ENCODE results near the gene IPCEF1. TPM values are rescaled to one million over a fixed set of nuclear protein-coding genes. Genes with fewer than 3 reads are reported as not detected.
A peak's percentile ranks its signal among the peaks of the same experiment; 100 is the strongest.

The IPCEF1 gene
- total RNA-seq, 1 experiment from 2014 or later, result 0.28 TPM

DNA sequence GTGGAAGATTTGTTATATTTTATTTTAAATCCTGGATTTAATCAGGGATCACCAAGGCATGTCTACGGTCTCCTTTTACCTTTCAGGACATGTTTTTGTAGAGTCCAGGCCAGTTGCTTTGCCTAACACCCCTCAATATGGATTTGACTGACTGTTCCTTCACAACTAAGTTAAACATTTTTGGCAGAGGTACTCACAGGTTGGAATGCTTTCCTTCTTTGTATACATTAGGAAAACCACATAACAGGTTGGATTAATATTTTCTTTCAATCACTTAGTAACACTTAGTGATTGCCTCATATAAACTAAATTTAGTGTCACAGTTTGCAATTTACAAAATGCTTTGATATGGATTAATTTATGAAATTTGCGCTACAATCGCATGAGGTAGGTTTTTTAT is 64.5 kb downstream of the IPCEF1 start:
- intact Hi-C loops (cut with micrococcal nuclease; ENCODE audit: unreplicated experiment) (no loop called here), in situ Hi-C loops (cut with HindIII; ENCODE audit: low pct_unique_long_range_greater_than_20kb, low sequenced_read_pairs) (no loop called here)
- no peaks in the 10 kb centered on the region for H3K27me3 ChIP-seq (ENCODE audit: control insufficient read depth, insufficient read depth, low read length)
- H3K36me3 ChIP-seq (ENCODE audit: control insufficient read depth, insufficient read depth, low read length), result no peaks in the 10 kb centered on the region
- H3K4me3 ChIP-seq (ENCODE audit: low read depth in 2 of 2, low read length in 2 of 2), result no peak overlapping the region
- TF ChIP-seq, protein P1, sequence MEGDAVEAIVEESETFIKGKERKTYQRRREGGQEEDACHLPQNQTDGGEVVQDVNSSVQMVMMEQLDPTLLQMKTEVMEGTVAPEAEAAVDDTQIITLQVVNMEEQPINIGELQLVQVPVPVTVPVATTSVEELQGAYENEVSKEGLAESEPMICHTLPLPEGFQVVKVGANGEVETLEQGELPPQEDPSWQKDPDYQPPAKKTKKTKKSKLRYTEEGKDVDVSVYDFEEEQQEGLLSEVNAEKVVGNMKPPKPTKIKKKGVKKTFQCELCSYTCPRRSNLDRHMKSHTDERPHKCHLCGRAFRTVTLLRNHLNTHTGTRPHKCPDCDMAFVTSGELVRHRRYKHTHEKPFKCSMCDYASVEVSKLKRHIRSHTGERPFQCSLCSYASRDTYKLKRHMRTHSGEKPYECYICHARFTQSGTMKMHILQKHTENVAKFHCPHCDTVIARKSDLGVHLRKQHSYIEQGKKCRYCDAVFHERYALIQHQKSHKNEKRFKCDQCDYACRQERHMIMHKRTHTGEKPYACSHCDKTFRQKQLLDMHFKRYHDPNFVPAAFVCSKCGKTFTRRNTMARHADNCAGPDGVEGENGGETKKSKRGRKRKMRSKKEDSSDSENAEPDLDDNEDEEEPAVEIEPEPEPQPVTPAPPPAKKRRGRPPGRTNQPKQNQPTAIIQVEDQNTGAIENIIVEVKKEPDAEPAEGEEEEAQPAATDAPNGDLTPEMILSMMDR (IDR thresholded peaks at IDR 0.05), result no peak
- TF ChIP-seq POLR2AphosphoS5 (IDR thresholded peaks at IDR 0.05; ENCODE audit: low read depth, low read length) (no peak), TCF7L2 (IDR thresholded peaks at IDR 0.05; ENCODE audit: low read depth, low read length) (no peak), SIN3A (IDR thresholded peaks at IDR 0.05; ENCODE audit: borderline replicate concordance, insufficient read depth, low read depth, low read length) (no peak)
- TF ChIP-seq, protein P2, sequence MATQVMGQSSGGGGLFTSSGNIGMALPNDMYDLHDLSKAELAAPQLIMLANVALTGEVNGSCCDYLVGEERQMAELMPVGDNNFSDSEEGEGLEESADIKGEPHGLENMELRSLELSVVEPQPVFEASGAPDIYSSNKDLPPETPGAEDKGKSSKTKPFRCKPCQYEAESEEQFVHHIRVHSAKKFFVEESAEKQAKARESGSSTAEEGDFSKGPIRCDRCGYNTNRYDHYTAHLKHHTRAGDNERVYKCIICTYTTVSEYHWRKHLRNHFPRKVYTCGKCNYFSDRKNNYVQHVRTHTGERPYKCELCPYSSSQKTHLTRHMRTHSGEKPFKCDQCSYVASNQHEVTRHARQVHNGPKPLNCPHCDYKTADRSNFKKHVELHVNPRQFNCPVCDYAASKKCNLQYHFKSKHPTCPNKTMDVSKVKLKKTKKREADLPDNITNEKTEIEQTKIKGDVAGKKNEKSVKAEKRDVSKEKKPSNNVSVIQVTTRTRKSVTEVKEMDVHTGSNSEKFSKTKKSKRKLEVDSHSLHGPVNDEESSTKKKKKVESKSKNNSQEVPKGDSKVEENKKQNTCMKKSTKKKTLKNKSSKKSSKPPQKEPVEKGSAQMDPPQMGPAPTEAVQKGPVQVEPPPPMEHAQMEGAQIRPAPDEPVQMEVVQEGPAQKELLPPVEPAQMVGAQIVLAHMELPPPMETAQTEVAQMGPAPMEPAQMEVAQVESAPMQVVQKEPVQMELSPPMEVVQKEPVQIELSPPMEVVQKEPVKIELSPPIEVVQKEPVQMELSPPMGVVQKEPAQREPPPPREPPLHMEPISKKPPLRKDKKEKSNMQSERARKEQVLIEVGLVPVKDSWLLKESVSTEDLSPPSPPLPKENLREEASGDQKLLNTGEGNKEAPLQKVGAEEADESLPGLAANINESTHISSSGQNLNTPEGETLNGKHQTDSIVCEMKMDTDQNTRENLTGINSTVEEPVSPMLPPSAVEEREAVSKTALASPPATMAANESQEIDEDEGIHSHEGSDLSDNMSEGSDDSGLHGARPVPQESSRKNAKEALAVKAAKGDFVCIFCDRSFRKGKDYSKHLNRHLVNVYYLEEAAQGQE (IDR thresholded peaks at IDR 0.05; ENCODE audit: insufficient read depth in 1 of 2, low read depth in 2 of 2, low read length in 1 of 2), result no peak
- POLR2A ChIA-PET, result no interaction called here
- peak overlapping the region; percentile 72 for H3K27ac ChIP-seq (ENCODE audit: low read length)
- DNase-seq (ENCODE audit: low read depth, low spot score), result no peak
- CTCF ChIA-PET, result no interaction called here
- ATAC-seq, result no peak
- H3K9me3 ChIP-seq (ENCODE audit: control insufficient read depth, insufficient read depth, low read depth, low read length), result no peaks in the 10 kb centered on the region; the same call in 1 of the 2 replicates
- no TSS peak for BruUV-seq (replicated peaks)
- H3K4me1 ChIP-seq (ENCODE audit: control insufficient read depth, insufficient read depth, low read length), result peaks cover 13% of the 10 kb centered on the region

DNA sequence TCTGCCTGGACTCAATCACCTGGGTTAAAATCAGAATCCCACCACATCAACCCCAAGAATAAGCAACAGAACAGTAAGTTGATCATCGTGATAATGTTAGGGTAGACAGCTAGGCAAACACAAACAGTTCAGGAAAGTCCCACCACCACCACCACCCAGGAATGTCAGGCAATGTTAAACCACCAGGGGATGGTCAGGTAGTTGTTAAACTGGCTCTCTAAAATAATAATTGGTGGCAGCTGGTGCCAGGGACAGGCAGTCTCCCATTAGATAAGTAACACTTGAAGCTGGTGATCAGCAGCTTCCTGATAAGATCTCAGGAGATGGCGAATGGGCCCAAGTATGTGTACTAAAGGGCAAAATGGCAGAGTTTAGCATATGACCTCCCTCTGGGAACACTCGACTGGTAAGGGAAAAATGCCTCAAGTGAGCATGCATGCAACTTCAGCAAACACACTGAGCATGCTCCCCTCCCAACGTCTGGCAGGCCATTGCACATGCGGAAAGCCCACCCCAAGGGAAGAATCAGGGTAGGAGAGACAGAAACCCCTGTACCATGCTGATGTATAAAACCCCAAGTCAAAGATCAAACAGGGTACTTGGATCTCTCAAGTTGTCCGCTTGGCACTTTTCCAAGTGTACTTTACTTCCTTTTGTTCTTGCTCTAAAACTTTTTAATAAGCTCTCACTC is 66.6 kb downstream of the IPCEF1 start:
- ChIA-PET CTCF (no interaction called here), POLR2A (no interaction called here)
- no TSS peak for BruUV-seq (replicated peaks)
- H3K27me3 ChIP-seq (ENCODE audit: control insufficient read depth, insufficient read depth, low read length), result no peaks in the 10 kb centered on the region
- no peaks in the 10 kb centered on the region; the same call in 1 of the 2 replicates for H3K9me3 ChIP-seq (ENCODE audit: control insufficient read depth, insufficient read depth, low read depth, low read length)
- in situ Hi-C loops (cut with HindIII; ENCODE audit: low pct_unique_long_range_greater_than_20kb, low sequenced_read_pairs), result no loop called here
- no peak overlapping the region for H3K4me3 ChIP-seq (ENCODE audit: low read depth in 2 of 2, low read length in 2 of 2)
- H3K4me1 ChIP-seq (ENCODE audit: control insufficient read depth, insufficient read depth, low read length), result peaks cover 13% of the 10 kb centered on the region
- H3K27ac ChIP-seq (ENCODE audit: low read length), result no peak overlapping the region
- intact Hi-C loops (cut with micrococcal nuclease; ENCODE audit: unreplicated experiment), result no loop called here
- DNase-seq (ENCODE audit: low read depth, low spot score) (no peak), ATAC-seq (0 out of 2 replicates have a peak, but pooled peaks have one; percentile 49)
- H3K36me3 ChIP-seq (ENCODE audit: control insufficient read depth, insufficient read depth, low read length), result no peaks in the 10 kb centered on the region
- TF ChIP-seq TCF7L2 (IDR thresholded peaks at IDR 0.05; ENCODE audit: low read depth, low read length) (no peak), POLR2AphosphoS5 (IDR thresholded peaks at IDR 0.05; ENCODE audit: low read depth, low read length) (no peak), SIN3A (IDR thresholded peaks at IDR 0.05; ENCODE audit: borderline replicate concordance, insufficient read depth, low read depth, low read length) (no peak)
- TF ChIP-seq, protein P2 (IDR thresholded peaks at IDR 0.05; ENCODE audit: insufficient read depth in 1 of 2, low read depth in 2 of 2, low read length in 1 of 2), result no peak
- TF ChIP-seq, protein P1 (IDR thresholded peaks at IDR 0.05), result no peak
